ENCODE results near the gene APOBEC3C. TPM values are rescaled to one million over a fixed set of nuclear protein-coding genes. Genes with fewer than 3 reads are reported as not detected.
"Not testable (repeated sequence)": the region's sequence is repeated elsewhere in the genome, so short reads cannot be mapped to it uniquely, and the experiment has no call there.

Gene APOBEC3C
- total RNA-seq, 2 donors from 2014 or later = 115 to 128 TPM

GRCh38 chr22:39024519-39025308 lies 10.7 kb downstream of the APOBEC3C start:
- peak overlapping the region; percentile 95 for H3K4me3 Mint-ChIP-seq
- H3K27me3 Mint-ChIP-seq = no peaks in the 10 kb centered on the region
- peaks cover 78% of the 10 kb centered on the region for H3K36me3 Mint-ChIP-seq (ENCODE audit: low read depth)
- no peak for ATAC-seq (replicated peaks)
- H3K27ac Mint-ChIP-seq = peak overlapping the region; percentile 75
- H3K9me3 Mint-ChIP-seq = no peaks in the 10 kb centered on the region
- H3K4me1 Mint-ChIP-seq = peaks cover 22% of the 10 kb centered on the region

GRCh38 chr22:39026509-39027150 lies 12.6 kb downstream of the APOBEC3C start:
- Mint-ChIP-seq H3K4me1 (peaks cover 22% of the 10 kb centered on the region), H3K9me3 (no peaks in the 10 kb centered on the region), H3K36me3 (ENCODE audit: low read depth) (peaks cover 74% of the 10 kb centered on the region), H3K27me3 (no peaks in the 10 kb centered on the region), H3K27ac (peak overlapping the region; percentile 52), H3K4me3 (no peak overlapping the region)
- ATAC-seq (replicated peaks) = no peak

DNA sequence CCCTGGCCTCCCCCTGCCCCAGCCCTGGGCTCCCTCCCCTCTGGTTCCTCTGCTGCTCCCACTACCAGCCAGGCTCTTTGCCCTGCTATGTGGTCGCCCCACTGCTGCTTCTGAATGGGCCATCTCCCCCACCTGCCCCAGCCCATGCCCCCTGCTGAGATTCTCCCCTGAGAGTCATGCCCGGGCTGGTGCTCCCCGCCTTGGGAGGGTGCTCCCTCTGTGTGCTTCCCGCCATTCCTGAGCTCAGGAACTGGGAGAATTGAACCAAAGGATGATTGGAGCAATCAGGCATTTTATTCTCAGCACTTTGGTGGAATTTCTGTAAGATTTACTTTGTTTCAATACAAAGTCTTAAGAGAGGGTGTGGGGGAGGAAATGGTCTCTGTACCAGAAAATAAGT lies 13.7 kb downstream of the APOBEC3C start:
- no peak for ATAC-seq (replicated peaks)
- peaks cover 74% of the 10 kb centered on the region for H3K36me3 Mint-ChIP-seq (ENCODE audit: low read depth)
- H3K27me3 Mint-ChIP-seq = no peaks in the 10 kb centered on the region
- peaks cover 17% of the 10 kb centered on the region for H3K4me1 Mint-ChIP-seq
- H3K27ac Mint-ChIP-seq = peak overlapping the region; percentile 76
- no peaks in the 10 kb centered on the region for H3K9me3 Mint-ChIP-seq
- H3K4me3 Mint-ChIP-seq = peak overlapping the region; percentile 9

DNA sequence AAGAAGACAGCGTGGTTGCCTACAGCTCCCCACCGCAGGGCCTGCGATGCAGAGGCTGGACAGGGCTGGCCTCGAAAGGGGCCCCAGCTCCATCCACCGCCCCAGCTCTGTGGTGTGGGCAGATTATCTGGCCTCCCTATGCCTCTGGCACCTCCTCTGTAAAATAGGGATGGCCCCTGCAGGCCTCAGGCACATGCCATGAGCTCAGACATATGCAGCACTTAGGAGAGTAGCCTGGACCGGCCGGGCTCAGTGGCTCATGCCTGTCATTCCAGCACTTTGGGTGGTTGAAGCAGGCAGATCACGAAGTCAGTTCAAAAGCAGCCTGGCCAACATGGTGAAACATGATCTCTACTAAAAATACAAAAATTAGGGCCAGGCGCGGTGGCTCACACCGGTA lies 14.2 kb downstream of the APOBEC3C start:
- H3K9me3 Mint-ChIP-seq = no peaks in the 10 kb centered on the region
- peak overlapping the region; percentile 76 for H3K27ac Mint-ChIP-seq
- H3K36me3 Mint-ChIP-seq (ENCODE audit: low read depth) = peaks cover 74% of the 10 kb centered on the region
- H3K27me3 Mint-ChIP-seq = no peaks in the 10 kb centered on the region
- H3K4me3 Mint-ChIP-seq = no peak overlapping the region
- peaks cover 17% of the 10 kb centered on the region for H3K4me1 Mint-ChIP-seq
- ATAC-seq (replicated peaks) = no peak

DNA sequence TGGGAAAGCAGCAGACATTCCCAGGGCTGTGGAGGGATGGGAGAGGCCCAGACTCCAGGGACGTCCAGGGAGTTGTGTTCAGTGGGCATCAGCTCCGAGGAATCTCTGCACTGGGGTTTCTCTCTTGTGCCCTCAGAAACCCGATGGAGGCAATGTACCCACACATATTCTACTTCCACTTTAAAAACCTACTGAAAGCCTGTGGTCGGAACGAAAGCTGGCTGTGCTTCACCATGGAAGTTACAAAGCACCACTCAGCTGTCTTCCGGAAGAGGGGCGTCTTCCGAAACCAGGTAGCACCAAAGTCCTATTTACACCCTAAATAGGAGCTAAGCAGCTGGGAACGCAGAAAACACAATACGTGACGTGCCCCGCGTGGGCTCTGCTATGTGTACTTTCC lies 15.2 kb downstream of the APOBEC3C start:
- Mint-ChIP-seq H3K4me1 (peaks cover 17% of the 10 kb centered on the region), H3K36me3 (ENCODE audit: low read depth) (peaks cover 65% of the 10 kb centered on the region), H3K9me3 (no peaks in the 10 kb centered on the region), H3K4me3 (no peak overlapping the region), H3K27ac (no peak overlapping the region), H3K27me3 (no peaks in the 10 kb centered on the region)
- ATAC-seq (replicated peaks) = no peak

DNA sequence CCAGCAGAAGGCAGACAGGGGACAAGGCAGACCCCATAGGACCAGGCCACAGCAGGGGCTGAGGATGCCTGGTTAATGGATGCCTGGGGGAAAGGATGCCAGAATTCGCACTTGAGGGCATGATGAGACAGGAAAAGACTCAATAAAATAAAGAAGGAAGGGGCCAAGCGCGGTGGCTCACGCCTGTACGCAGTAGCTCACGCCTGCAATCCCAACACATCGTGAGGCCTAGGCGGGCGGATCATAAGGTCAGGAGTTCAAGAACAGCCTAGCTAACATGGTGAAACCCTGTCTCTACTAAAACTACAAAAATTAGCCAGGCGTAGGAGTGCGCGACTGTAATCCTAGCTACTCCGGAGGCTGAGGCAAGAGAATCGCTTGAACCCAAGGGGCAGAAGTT lies 16.6 kb downstream of the APOBEC3C start:
- Mint-ChIP-seq H3K27ac (no peak overlapping the region), H3K36me3 (ENCODE audit: low read depth) (peaks cover 50% of the 10 kb centered on the region), H3K27me3 (no peaks in the 10 kb centered on the region), H3K9me3 (no peaks in the 10 kb centered on the region), H3K4me1 (peaks cover 6% of the 10 kb centered on the region), H3K4me3 (no peak overlapping the region)
- ATAC-seq (replicated peaks) = no peak

- H3K4me1 Mint-ChIP-seq; H3K9me3 Mint-ChIP-seq; ATAC-seq (replicated peaks): not testable (repeated sequence)
Measured at GRCh38 chr22:39031434-39032295, 17.6 kb downstream of the APOBEC3C start.

DNA sequence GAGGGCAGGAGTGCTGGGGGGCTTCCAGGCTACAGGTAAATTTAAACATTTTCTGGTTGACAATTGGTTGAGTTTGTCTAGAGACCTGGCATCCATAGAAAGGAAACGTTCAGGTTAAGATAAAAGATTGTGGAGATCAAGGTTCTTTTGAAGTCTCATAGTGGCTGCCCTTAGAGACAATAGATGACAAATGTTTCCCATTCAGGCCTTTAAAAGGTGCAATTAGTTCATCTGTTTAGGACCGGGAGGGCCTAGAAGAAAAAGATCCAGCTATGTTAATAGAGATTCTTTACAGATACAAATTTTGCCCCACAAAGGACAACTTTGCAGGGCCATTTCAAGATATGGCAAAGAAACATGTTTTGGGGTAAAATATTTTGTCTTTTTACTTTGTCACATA lies 23.0 kb downstream of the APOBEC3C start:
- H3K4me3 Mint-ChIP-seq; H3K4me1 Mint-ChIP-seq; H3K9me3 Mint-ChIP-seq; ATAC-seq (replicated peaks); H3K27me3 Mint-ChIP-seq: not testable (repeated sequence)
- Mint-ChIP-seq H3K36me3 (ENCODE audit: low read depth) (peaks cover 13% of the 10 kb centered on the region), H3K27ac (peak overlapping the region; percentile 16)

More at GRCh38 chr22:39031434-39032295, 17.6 kb downstream of the APOBEC3C start:
- H3K27me3 Mint-ChIP-seq, H3K4me3 Mint-ChIP-seq, H3K27ac Mint-ChIP-seq: not testable (repeated sequence)
- H3K36me3 Mint-ChIP-seq (ENCODE audit: low read depth) = peaks cover 40% of the 10 kb centered on the region

- no peak for ATAC-seq (replicated peaks)
- Mint-ChIP-seq H3K9me3 (no peaks in the 10 kb centered on the region), H3K4me1 (no peaks in the 10 kb centered on the region), H3K27me3 (no peaks in the 10 kb centered on the region), H3K4me3 (peak overlapping the region; percentile 90), H3K36me3 (ENCODE audit: low read depth) (peaks cover 9% of the 10 kb centered on the region), H3K27ac (peak overlapping the region; percentile 92)
Measured at GRCh38 chr22:39039306-39040126, 25.5 kb downstream of the APOBEC3C start.

GRCh38 chr22:39040155-39040537 lies 26.1 kb downstream of the APOBEC3C start:
- H3K4me1 Mint-ChIP-seq; H3K9me3 Mint-ChIP-seq; H3K27me3 Mint-ChIP-seq; ATAC-seq (replicated peaks): not testable (repeated sequence)
- Mint-ChIP-seq H3K36me3 (ENCODE audit: low read depth) (peaks cover 13% of the 10 kb centered on the region), H3K27ac (peak overlapping the region; percentile 92), H3K4me3 (peak overlapping the region; percentile 90)

DNA sequence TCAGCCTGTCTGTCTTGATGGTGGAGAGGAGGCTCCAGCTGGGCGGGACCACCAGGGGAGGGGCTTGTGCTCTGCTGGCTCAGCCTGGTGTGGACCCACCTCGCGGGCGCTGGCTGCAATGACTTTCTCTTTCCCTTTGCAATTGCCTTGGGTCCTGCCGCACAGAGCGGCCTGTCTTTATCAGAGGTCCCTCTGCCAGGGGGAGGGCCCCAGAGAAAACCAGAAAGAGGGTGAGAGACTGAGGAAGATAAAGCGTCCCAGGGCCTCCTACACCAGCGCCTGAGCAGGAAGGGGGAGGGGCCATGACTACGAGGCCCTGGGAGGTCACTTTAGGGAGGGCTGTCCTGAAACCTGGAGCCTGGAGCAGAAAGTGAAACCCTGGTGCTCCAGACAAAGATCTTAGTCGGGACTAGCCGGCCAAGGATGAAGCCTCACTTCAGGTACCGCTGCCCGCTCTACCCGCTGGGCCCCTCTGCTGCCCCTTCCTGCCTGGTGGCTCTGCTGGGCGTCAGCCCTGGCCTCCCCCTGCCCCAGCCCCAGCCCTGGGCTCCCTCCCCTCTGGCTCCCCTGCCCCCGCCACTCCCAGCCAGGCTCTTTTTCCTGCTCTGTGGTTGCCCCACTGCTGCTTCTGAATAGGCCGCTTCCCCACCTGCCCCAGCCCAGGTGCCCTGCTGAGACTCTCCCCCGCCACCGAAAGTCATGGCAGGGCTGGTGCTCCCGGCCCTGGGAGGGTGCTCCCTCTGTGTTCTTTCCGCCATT lies 26.7 kb downstream of the APOBEC3C start, which contains the start of gene APOBEC3F:
TSS of gene APOBEC3F (plus strand) at position 327 of the 759 bp plus-strand sequence. CDS start at position 424, 97 bp downstream.
- ATAC-seq (replicated peaks) = peak; percentile 95
- not testable (repeated sequence) for H3K27me3 Mint-ChIP-seq, H3K9me3 Mint-ChIP-seq, H3K4me1 Mint-ChIP-seq
- Mint-ChIP-seq H3K36me3 (ENCODE audit: low read depth) (peaks cover 19% of the 10 kb centered on the region), H3K4me3 (peak within 1 kb of the TSS; percentile 90), H3K27ac (peak within 1 kb of the TSS; percentile 92)

- no peak for ATAC-seq (replicated peaks)
Measured at GRCh38 chr22:39041908-39042307, 27.9 kb downstream of the APOBEC3C start.

DNA sequence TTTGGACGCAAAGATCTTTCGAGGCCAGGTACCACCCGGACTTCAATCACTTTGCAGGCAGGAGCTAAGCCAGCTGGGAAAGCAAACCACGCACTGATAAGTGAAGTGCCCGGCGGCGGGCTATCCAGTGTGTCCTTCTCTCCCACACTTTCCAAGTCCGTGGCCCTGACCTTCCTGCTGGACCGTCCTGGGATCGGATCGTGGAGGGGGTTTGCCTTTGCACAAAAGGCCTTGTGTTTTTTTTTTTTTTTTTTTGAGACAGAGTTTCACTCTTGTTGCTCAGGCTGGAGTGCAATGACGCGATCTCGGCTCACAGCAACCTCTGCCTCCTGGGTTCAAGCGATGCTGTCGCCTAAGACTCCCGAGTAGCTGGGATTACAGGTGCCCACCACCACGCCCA lies 29.0 kb downstream of the APOBEC3C start:
- ATAC-seq (replicated peaks); H3K9me3 Mint-ChIP-seq; H3K27ac Mint-ChIP-seq; H3K4me3 Mint-ChIP-seq; H3K4me1 Mint-ChIP-seq; H3K27me3 Mint-ChIP-seq: not testable (repeated sequence)
- H3K36me3 Mint-ChIP-seq (ENCODE audit: low read depth) = peaks cover 30% of the 10 kb centered on the region

More at GRCh38 chr22:39041908-39042307, 27.9 kb downstream of the APOBEC3C start:
- Mint-ChIP-seq H3K4me1 (no peaks in the 10 kb centered on the region), H3K27me3 (no peaks in the 10 kb centered on the region), H3K4me3 (peak overlapping the region; percentile 90), H3K36me3 (ENCODE audit: low read depth) (peaks cover 30% of the 10 kb centered on the region), H3K9me3 (no peaks in the 10 kb centered on the region), H3K27ac (peak overlapping the region; percentile 92)
